ENCODE results near the gene LMAN1L.

GRCh38 chr15:74789171-74789631, 23.4 kb upstream of the LMAN1L start:
- TF ChIP-seq POLR2A (IDR thresholded peaks at IDR 0.05; ENCODE audit: low read length) (no peak), GATA1 (IDR thresholded peaks at IDR 0.05; ENCODE audit: low read depth, low read length) (no peak)
